Testis (tissue), 3 donors: ENCODE data around the gene ELF2. TPM values are rescaled to one million over a fixed set of nuclear protein-coding genes. Genes with fewer than 3 reads are reported as not detected.

ENCODE experiments used
- DNase-seq: peaks from one replicate; pipeline ENCODE4 v3.0.0-alpha.2; 2019
- H3K27ac ChIP-seq, 2 donors: fragments of 200-600 bp; sonication (generic); one replicate each; pipeline ENCODE4 v1.5.1; 2019
- H3K27me3 ChIP-seq: fragments of 200-600 bp; sonication (generic); one replicate; pipeline ENCODE4 v1.5.1; 2019
- H3K36me3 ChIP-seq: fragments of 200-600 bp; sonication (generic); one replicate; pipeline ENCODE4 v1.5.1; 2017; ENCODE audit warnings: low read depth; ENCODE audit errors: missing control alignments
- H3K4me1 ChIP-seq: fragments of 200-600 bp; sonication (generic); one replicate; pipeline ENCODE4 v1.5.1; 2019
- H3K4me3 ChIP-seq, 2 donors: fragments of 200-600 bp; sonication (generic); one replicate each; pipeline ENCODE4 v1.5.1; 2017 to 2019
- H3K9me3 ChIP-seq: fragments of 200-600 bp; sonication (generic); one replicate; pipeline ENCODE4 v1.5.1; 2017
- POLR2A ChIP-seq: fragments of 450-650 bp; IDR thresholded peaks from one replicate; pipeline ENCODE4 v1.6.1; 2017; ENCODE audit warnings: antibody characterized with exemption, mild to moderate bottlenecking, moderate library complexity
- WGBS, 2 donors: methylation state at CpG; one replicate each; pipeline ENCODE4 v1.1.5; 2018; 5-methylcytosine and 5-hydroxymethylcytosine counted together
- intact Hi-C: fragments of 100-400 bp; cut with DNase I; formaldehyde crosslinking; loops from one replicate; pipeline ENCODE4 v1.15.1; 2023; ENCODE audit warnings: low total_unique reads
- polyA plus RNA-seq: library from polyadenylated mRNA; stranded (reverse); fragments of 350-450 nt; fragmentation: Illumina TruSeq; extraction: RNeasy Lipid Tissue Mini Kit (QIAGEN cat#74804); gene quantifications from one replicate; pipeline ENCODE4 v1.2.3, GENCODE V29; 2014; ENCODE audit warnings: low read depth, low replicate concordance; ENCODE audit not compliant: insufficient read depth
- total RNA-seq, 2 donors: library from RNA; depleted of rRNA; stranded (reverse); fragments of >200 nt; gene quantifications; one replicate each; pipeline ENCODE4 v1.2.3, GENCODE V29; 2016
- TF ChIP-seq, protein P1 (sequence below), 3 experiments: fragments of 450-650 bp in 2 of 3; fragments of 200-600 bp in 1 of 3; sonication (generic) in 1 of 3; IDR thresholded peaks; one replicate each; pipeline ENCODE4 v1.5.1; 2016 to 2019; ENCODE audit warnings: antibody characterized with exemption in 3 of 3, mild to moderate bottlenecking in 2 of 3, moderate library complexity in 1 of 3

The ELF2 gene
- total and polyA plus RNA-seq, 3 donors from 2014 or later, result 52.0 to 72.6 (median 53.6) TPM

- WGBS, 2 donors, result 79 to 83% methylated on average over 4 of the region's 4 CpGs
Observed at GRCh38 chr4:139020384-139020783, 156.6 kb downstream of the ELF2 start.

DNA sequence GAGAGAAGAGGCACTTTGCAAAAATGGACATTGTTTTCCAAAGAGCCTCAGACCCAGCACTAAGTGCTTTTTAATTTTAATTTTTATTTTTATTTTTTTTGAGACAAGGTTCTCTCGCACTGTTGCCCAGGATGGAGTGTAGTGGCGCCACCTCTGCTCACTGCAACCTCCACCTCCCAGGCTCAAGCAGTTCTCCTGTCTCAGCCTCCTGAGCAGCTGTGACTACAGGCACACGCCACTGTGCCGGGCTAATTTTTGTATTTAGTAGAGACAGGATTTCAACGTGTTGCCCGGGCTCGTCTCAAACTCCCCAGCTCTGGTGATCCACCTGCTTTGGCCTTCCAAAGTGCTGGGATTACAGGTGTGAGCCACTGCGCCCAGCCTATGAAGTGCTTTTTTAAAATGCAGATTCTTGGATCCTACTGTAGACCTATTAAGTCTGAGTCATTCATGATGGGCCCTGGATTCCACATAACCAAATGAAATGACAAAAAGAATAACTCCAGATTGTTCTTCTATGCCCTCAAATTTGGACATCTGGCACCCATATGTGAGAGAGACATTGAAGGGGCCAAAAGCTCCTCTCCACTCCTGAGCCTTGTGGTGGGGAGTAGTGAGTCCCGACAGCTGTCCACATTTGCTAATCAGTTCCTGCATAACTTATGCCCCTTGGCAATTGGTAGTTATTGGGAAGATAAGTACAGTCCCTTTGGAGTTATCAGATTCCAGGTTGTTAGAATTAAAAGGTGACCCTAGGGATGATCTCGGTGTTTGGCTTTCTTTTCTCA, 157.9 kb downstream of the ELF2 start:
- no peak for TF ChIP-seq POLR2A
- TF ChIP-seq, protein P1, sequence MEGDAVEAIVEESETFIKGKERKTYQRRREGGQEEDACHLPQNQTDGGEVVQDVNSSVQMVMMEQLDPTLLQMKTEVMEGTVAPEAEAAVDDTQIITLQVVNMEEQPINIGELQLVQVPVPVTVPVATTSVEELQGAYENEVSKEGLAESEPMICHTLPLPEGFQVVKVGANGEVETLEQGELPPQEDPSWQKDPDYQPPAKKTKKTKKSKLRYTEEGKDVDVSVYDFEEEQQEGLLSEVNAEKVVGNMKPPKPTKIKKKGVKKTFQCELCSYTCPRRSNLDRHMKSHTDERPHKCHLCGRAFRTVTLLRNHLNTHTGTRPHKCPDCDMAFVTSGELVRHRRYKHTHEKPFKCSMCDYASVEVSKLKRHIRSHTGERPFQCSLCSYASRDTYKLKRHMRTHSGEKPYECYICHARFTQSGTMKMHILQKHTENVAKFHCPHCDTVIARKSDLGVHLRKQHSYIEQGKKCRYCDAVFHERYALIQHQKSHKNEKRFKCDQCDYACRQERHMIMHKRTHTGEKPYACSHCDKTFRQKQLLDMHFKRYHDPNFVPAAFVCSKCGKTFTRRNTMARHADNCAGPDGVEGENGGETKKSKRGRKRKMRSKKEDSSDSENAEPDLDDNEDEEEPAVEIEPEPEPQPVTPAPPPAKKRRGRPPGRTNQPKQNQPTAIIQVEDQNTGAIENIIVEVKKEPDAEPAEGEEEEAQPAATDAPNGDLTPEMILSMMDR (IDR thresholded peaks at IDR 0.05), result no peak
- Histone ChIP-seq H3K27me3 (no peaks in the 10 kb centered on the region), H3K4me1 (peaks cover 9% of the 10 kb centered on the region), H3K27ac (no peak overlapping the region), H3K4me3 (no peak overlapping the region), H3K9me3 (no peaks in the 10 kb centered on the region), H3K36me3 (no peaks in the 10 kb centered on the region)
- intact Hi-C loops, result no loop called here
- WGBS, 2 donors, result 85 to 97% methylated on average over 10 of the region's 10 CpGs
- DNase-seq, result no peak

More at GRCh38 chr4:139020384-139020783, 156.6 kb downstream of the ELF2 start:
- Histone ChIP-seq H3K36me3 (no peaks in the 10 kb centered on the region), H3K4me3 (no peak overlapping the region), H3K9me3 (no peaks in the 10 kb centered on the region), H3K27ac (no peak overlapping the region), H3K27me3 (no peaks in the 10 kb centered on the region), H3K4me1 (peaks cover under 1% of the 10 kb centered on the region)
- intact Hi-C loops, result no loop called here
- no peak for DNase-seq
- no peak for TF ChIP-seq POLR2A
- TF ChIP-seq, protein P1 (IDR thresholded peaks at IDR 0.05), result no peak

GRCh38 chr4:139018501-139018900, 158.5 kb downstream of the ELF2 start:
- DNase-seq, result no peak
- H3K36me3 ChIP-seq, result no peaks in the 10 kb centered on the region
- H3K4me3 ChIP-seq, result no peak overlapping the region
- no peak for TF ChIP-seq POLR2A
- TF ChIP-seq, protein P1 (IDR thresholded peaks at IDR 0.05), result no peak
- no peaks in the 10 kb centered on the region for H3K27me3 ChIP-seq
- intact Hi-C loops, result no loop called here
- no peak overlapping the region for H3K27ac ChIP-seq
- peaks cover 9% of the 10 kb centered on the region for H3K4me1 ChIP-seq
- no peaks in the 10 kb centered on the region for H3K9me3 ChIP-seq

DNA sequence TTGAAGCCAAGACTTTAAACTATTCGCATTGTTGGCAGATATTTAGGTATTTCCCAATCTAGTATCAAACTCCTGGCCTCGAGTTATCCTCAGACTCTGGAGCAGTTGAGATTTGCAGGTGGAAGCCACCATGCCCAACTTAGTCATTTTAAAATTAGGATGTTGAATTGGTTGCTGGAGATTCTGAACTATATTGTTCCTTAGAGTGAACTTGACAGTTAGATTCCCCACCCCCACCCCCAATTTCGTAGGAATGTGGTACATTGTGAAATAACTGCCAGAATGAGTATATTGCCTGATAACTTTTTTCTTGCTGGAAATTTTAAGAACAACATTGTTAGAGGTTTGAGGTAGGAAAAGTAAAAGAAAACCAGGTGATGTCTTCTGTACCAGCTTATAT, 159.2 kb downstream of the ELF2 start:
- DNase-seq, result no peak

More for the DNA sequence above, 159.2 kb downstream of the ELF2 start:
- no peak for TF ChIP-seq POLR2A
- TF ChIP-seq, protein P1 (IDR thresholded peaks at IDR 0.05), result no peak
- 49 to 58% methylated on average over 3 of the region's 3 CpGs for WGBS, 2 donors
- Histone ChIP-seq H3K4me1 (peaks cover 9% of the 10 kb centered on the region), H3K9me3 (no peaks in the 10 kb centered on the region), H3K27ac (no peak overlapping the region), H3K36me3 (no peaks in the 10 kb centered on the region), H3K4me3 (no peak overlapping the region), H3K27me3 (no peaks in the 10 kb centered on the region)
- intact Hi-C loops, result no loop called here
